Stimulated activated naive CD8-positive, alpha-beta T cell treated with anti-CD3 and anti-CD28 coated beads, Interleukin-15, amount 100 ng/mL, for 72 hours (primary cell): ENCODE measurements around the gene DIS3L2.
"Not testable (repeated sequence)": the region's sequence is repeated elsewhere in the genome, so short reads cannot be mapped to it uniquely, and the experiment has no call there.

Experiments used
- ATAC-seq: fragments of 150-1000 bp; cut with Tn5 transposase; 2 replicates; pipeline ENCODE4 v1.10.0; 2021; ENCODE audit warnings: mild to moderate bottlenecking, moderate library complexity
- DNase-seq, 2 donors: peaks; one replicate each; pipeline ENCODE4 v3.0.0; 2021 to 2022
- H3K27ac Mint-ChIP-seq, 2 donors: one replicate each; pipeline ENCODE4 v1.8.0; 2022; ENCODE audit warnings: mild to moderate bottlenecking in 2 of 2, mixed read lengths in 2 of 2, moderate library complexity in 2 of 2
- H3K27me3 Mint-ChIP-seq: one replicate; pipeline ENCODE4 v1.8.0; 2022; ENCODE audit warnings: mixed read lengths
- H3K4me1 Mint-ChIP-seq: one replicate; pipeline ENCODE4 v1.8.0; 2022; ENCODE audit warnings: mild to moderate bottlenecking, mixed read lengths
- H3K4me3 Mint-ChIP-seq, 2 donors: one replicate each; pipeline ENCODE4 v1.8.0; 2022; ENCODE audit warnings: mild to moderate bottlenecking in 2 of 2, mixed read lengths in 2 of 2, moderate library complexity in 1 of 2
- H3K9me3 Mint-ChIP-seq, 2 donors: one replicate each; pipeline ENCODE4 v1.8.0; 2022; ENCODE audit warnings: mixed read lengths in 2 of 2

Gene DIS3L2

DNA sequence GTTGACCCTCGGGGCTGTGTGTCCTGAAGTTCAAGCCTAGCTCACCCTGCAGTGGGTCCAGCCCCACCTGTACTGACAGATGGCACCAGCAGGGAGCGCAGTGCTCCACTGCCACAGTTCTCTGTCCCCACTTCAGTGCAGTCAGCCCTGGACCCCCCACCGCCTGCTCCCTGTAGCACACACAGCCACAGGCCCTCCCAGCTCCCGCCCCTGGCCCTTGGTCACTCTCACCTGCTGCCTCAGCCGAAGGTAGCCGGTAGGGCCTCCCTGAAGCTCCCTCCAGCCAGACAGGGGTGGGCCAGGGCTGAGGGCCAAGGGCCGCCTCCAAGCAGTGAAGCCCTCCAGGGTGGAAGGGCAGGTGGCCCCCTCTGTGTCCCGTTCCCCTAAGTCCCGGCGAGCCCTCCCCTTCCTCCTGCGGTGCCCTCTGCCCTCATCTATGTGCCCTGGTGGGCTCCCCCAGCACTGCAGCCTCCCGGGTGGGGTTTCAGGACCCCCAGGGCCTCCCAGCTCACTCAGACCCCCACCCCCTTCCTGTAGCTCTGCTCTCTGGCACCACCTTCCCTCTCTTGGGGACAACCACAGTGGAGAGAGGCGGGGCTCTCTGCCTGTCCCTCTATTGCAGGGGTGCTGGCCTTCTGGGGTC is 406.2 kb downstream of the DIS3L2 start:
- peaks cover 30% of the 10 kb centered on the region for H3K4me1 Mint-ChIP-seq
- no peaks in the 10 kb centered on the region for H3K9me3 Mint-ChIP-seq
- DNase-seq (no peak), ATAC-seq (peak; percentile 7)
- no peaks in the 10 kb centered on the region for H3K27me3 Mint-ChIP-seq
- no peak overlapping the region for H3K27ac Mint-ChIP-seq
- no peak overlapping the region for H3K4me3 Mint-ChIP-seq

DNA sequence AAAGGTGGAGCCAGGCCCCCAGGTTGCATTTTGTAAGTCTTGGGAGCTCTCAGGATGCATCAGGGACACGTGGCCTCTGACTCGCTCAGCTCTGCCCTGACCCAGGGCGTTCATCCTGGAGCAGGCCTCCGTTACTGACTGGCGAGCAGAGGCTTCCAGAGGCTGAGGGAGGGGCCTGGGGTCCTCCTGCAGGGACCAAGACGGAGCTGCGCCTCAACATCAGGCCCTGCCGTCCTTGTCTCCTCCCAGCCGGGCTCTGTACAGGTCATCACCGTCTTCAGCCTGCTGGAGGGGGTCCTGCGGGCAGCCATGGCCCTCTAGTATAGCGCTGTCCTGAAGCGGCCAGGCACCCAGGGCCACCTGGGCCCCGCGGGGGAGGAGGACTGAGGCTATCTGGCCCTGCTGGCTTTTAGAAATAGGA is 406.8 kb downstream of the DIS3L2 start:
- no peak for ATAC-seq
- no peaks in the 10 kb centered on the region for H3K27me3 Mint-ChIP-seq
- H3K27ac Mint-ChIP-seq = no peak overlapping the region

DNA sequence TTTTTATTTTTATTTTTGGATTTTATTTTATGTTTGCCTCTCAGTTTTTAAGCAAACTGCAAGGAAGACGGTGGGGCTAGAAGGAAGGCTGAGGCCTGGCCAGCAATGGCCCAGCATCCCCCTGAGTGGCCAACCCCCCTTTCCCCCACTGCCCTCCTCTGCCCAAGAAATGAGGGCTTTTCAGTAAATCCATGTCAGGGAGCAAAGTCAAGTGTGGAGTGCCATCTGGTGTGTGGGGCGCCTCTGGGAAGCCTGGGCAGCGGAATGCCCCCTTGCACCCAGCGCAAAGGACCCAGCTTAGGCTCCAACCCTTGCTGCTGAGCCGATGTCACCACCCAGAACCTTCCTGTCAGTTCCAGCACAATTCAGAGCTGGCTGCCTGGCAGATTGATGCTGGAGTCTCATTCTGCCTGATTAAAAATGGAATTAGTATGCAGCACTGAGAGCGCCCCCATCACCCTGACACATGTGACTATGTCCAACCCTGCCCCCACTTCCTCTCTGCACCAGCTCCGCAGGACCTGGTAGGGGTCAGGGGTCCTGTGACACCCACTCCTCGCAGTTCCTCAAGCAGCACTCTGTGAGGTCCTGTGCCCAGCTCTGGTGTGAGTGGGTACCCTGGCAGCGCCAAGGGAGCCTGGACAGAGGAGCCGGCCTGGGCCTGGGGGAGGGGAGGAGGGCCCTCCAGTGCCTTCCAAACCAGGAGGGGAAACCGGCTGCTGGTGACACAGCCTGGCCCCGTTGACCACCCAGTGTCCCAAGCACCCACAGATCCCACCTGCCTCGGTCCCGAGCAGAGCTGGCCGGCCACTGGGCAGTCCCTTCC is 407.8 kb downstream of the DIS3L2 start:
- Mint-ChIP-seq H3K9me3 (no peaks in the 10 kb centered on the region), H3K4me1 (peaks cover 13% of the 10 kb centered on the region), H3K4me3 (no peak overlapping the region), H3K27me3 (no peaks in the 10 kb centered on the region), H3K27ac (no peak overlapping the region)
- ATAC-seq = no peak
- no peak for DNase-seq

More for the DNA sequence above, 406.8 kb downstream of the DIS3L2 start:
- no peaks in the 10 kb centered on the region for H3K9me3 Mint-ChIP-seq
- peaks cover 24% of the 10 kb centered on the region for H3K4me1 Mint-ChIP-seq
- no peak for DNase-seq
- H3K4me3 Mint-ChIP-seq = no peak overlapping the region

DNA sequence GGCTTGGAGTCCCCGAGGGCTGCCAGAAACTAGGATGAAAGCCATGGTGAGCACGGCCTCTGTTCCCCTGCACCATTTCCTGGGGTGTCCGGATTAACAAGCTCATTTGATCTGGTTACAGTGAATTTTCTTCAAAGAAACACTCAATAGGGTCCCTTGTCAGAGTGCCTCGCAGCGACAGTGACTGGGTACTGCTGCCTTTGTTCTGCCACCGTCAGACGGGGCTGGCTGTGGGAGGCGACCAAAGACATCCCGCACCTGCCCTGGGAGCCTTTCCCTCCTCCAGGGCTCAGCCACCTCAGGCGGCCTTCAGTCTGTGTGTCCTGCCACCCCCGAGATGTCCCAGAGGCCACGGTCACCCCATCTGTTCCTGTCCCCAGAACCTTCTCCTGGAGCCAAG is 408.5 kb downstream of the DIS3L2 start:
- not testable (repeated sequence) for H3K4me1 Mint-ChIP-seq, DNase-seq, H3K9me3 Mint-ChIP-seq, H3K4me3 Mint-ChIP-seq, H3K27me3 Mint-ChIP-seq, H3K27ac Mint-ChIP-seq
- ATAC-seq = peak; percentile 52

DNA sequence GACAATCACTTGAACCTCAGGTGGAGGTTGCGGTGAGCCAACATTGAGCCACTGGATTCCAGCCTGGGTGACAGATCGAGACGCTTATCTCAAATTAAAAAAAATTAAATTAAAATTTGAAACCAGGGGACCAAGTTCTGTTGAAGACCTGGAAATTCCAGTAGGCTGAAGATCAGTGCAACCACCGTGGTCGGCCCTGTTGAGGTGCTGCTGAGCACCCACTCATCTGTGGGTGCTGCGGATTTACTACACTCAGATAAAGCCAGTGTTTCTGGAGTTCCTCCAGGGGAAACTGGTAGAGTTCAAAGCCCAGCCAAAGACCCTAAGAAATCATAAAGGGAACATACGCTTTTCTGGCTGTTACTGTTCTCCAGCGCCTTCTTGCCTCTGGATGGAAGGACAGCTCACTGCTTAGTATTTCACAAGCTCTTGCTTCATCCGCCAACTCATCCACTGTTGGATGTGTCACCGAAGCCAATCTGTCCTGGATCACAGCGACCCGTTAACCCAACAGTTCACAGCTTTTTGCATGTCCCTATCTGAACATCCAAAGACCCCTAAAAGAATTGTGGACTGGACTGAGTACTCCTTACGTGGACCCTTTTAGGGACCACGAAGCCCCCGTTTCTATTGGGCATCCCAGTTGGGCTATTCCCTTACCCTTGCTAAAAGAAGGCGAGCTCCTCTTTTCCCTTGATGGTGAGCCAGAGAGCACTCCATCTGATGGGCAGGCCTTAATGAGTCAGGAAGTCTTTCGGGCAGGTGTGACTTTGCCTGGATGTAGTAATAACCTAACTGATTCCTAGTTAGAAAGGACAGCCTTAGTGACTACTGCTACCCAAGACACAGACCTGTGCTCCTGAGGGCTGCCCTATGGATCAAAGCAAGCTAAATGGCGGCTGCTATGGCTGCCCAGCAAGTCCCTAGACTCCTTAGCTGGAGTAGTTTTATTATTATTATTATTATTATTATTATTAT is 411.0 kb downstream of the DIS3L2 start:
- H3K27ac Mint-ChIP-seq = no peak overlapping the region
- ATAC-seq (no peak), DNase-seq (no peak)
- H3K27me3 Mint-ChIP-seq = no peaks in the 10 kb centered on the region
- no peak overlapping the region for H3K4me3 Mint-ChIP-seq
- no peaks in the 10 kb centered on the region for H3K4me1 Mint-ChIP-seq
- no peaks in the 10 kb centered on the region for H3K9me3 Mint-ChIP-seq

DNA sequence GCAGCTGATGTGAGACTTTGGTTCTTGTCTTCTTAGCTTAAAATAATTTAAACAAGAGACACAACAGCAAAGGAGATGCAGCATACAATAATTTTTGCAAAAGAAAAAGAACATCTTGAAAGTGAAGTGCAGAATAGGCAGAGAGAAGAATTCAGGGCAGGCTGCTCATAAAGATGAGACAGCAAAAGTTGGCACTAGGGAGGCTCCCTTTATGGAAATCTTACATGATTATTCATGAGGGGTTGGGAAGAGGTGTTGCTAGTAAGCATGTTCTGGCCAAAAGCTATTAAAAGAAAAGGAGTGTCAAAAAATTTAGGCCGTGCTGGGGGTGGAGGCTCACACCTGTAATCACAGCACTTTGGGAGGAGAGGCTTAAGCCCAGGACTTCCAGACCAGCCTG is 412.8 kb downstream of the DIS3L2 start:
- Mint-ChIP-seq H3K9me3 (no peaks in the 10 kb centered on the region), H3K4me1 (no peaks in the 10 kb centered on the region), H3K27ac (peak overlapping the region in 1 of 2 donors; percentile 8), H3K27me3 (peaks cover under 1% of the 10 kb centered on the region), H3K4me3 (no peak overlapping the region)
- DNase-seq (no peak), ATAC-seq (no peak)

DNA sequence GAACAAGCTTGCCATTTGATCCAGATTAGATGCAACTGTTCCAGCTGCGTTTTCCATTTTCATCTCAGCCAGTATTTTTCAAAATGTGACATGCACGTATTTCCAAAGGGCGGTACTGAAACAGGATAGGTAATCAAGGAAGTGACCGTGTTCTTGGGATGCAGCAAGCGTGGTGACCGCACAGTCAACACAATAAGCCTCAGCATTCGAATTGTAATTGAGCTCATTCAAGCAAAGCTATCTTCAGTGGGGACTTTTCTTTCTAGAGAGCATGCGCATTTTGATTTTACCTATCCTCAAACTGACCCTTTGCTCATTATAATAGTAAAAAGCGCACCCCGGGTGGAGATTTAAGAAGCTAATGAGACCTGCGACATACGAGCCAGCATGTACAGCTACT is 413.7 kb downstream of the DIS3L2 start:
- H3K27ac Mint-ChIP-seq = no peak overlapping the region
- H3K9me3 Mint-ChIP-seq = no peaks in the 10 kb centered on the region
- H3K4me3 Mint-ChIP-seq = no peak overlapping the region
- H3K4me1 Mint-ChIP-seq = no peaks in the 10 kb centered on the region
- ATAC-seq (no peak), DNase-seq (no peak)
- H3K27me3 Mint-ChIP-seq = peaks cover 8% of the 10 kb centered on the region

DNA sequence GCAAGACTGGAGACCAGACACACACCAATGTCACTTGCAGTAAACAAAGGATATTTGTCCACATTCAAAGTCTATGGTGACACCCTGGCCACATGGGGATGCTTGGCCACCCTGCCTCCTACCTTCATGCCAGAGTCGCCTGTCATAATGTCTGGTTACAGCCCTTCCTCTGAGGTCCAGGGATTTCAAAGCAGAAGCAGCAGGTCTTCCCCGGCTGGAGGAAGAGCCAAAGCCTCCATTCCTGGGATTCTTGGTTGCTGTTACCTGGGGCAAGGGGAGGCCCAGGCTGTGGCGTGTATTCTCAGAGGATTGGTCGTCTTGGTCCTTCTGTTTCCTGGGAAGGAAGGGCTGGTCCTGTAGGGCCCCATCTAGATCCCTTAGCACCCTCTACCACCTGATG is 414.7 kb downstream of the DIS3L2 start:
- DNase-seq (no peak), ATAC-seq (no peak)
- Mint-ChIP-seq H3K27me3 (peaks cover 8% of the 10 kb centered on the region), H3K4me3 (no peak overlapping the region), H3K27ac (no peak overlapping the region), H3K4me1 (peaks cover 2% of the 10 kb centered on the region), H3K9me3 (no peaks in the 10 kb centered on the region)

DNA sequence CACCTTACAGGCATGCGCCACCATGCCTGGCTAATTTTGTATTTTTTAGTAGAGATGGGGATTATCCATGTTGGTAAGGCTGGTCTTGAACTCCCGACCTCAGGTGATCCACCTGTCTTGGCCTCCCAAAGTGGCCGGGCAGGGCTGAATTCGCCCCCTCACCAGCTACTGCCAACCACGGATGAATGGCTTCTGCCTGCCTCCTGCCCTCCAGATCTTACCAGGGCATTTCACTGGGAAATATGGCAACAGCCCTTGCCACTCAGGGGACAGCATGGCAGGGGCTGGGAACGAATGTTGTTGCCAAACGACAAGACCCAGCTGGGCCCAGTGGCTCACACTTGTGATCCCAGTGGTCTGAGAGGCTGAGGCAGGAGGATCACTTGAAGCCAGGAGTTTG is 415.2 kb downstream of the DIS3L2 start:
- H3K4me3 Mint-ChIP-seq = no peak overlapping the region
- no peak overlapping the region for H3K27ac Mint-ChIP-seq
- ATAC-seq = no peak

DNA sequence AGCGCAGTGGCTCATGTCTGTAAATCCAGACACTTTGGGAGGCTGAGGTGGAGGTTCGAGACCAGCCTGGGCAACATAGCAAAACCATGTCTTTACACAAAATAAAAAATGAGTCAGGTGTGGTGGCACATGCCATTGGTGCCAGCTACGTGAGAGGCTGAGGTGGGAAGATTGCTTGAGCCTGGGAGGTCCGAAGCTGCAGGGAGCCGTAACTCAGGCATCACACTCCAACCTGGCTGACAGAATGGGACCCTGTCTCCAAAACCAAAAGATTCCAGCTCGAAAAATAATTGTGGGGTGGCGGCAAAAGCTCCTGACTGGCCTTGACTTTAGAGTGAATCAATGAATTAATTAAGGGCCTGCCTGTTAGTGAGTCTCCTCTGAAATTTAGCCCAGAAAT is 415.8 kb downstream of the DIS3L2 start:
- no peak overlapping the region for H3K4me3 Mint-ChIP-seq
- no peak for ATAC-seq
- H3K4me1 Mint-ChIP-seq = peaks cover 10% of the 10 kb centered on the region
- no peaks in the 10 kb centered on the region for H3K9me3 Mint-ChIP-seq
- peaks cover 18% of the 10 kb centered on the region for H3K27me3 Mint-ChIP-seq
- no peak overlapping the region for H3K27ac Mint-ChIP-seq
- no peak for DNase-seq

More for the DNA sequence above, 415.2 kb downstream of the DIS3L2 start:
- Mint-ChIP-seq H3K4me1 (peaks cover 6% of the 10 kb centered on the region), H3K9me3 (no peaks in the 10 kb centered on the region), H3K27me3 (peaks cover 12% of the 10 kb centered on the region)
- DNase-seq = no peak

DNA sequence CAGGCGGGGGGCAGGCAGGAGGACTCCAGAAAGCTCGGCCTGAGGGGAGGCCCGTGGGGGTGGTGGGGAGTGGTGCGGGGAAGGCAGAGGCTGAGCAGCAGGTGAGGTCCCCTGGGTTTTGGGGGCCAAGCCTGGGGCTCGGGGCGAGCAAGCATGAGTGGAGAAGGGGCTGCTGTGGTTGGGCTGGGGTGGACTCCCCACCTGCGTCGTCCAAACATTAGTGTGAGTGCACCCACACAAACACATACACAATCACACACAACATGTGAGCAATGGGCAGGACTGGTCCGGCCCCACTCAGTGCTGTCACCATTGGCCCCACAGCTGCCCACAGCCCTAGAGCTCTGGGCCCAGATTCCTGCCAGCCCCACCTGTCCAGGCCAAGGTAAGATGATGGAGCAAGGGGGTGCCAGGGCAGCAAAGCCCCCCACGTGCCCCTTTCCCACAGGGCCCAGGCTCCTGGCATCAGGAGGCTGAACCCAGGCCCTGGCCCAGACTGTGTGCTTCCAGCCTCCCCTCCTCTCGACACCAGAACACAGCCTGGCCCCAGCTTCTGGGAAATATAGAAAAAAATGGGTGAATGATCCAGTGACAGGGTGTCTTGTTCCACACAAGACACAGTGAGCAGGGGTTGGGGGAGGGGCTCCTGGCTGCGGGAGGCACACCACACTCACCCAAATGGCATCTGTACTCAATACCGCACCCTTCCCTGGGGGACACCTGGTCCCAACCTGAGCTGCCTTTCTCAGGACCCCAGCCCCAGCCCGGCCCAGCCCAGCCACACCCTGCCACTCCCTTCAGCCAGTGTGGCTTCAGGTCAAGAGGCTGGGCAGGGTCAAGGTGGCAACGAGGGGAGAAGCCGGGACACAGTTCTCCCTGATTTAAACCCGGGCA is 416.6 kb downstream of the DIS3L2 start:
- Mint-ChIP-seq H3K27me3 (peaks cover 26% of the 10 kb centered on the region), H3K4me3 (no peak overlapping the region), H3K4me1 (peaks cover 10% of the 10 kb centered on the region), H3K27ac (peak overlapping the region in 1 of 2 donors; percentile 34), H3K9me3 (no peaks in the 10 kb centered on the region)
- ATAC-seq (no peak), DNase-seq (no peak)

DNA sequence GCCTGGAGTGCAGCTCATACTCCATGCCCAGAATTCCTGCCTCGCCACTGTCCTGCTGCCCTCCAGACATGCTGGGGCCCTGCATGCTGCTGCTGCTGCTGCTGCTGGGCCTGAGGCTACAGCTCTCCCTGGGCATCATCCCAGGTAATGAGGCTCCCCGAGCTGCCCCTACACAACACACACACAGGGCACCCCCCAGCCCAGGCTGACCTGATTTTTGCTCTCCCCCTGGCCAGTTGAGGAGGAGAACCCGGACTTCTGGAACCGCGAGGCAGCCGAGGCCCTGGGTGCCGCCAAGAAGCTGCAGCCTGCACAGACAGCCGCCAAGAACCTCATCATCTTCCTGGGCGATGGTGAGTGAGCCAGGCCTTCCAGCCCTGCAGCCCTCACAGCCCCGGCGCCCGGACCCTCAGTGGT is 417.2 kb downstream of the DIS3L2 start, which contains the start of gene ALPP:
Gene ALPP (plus strand): TSS at position 17 of the 417 bp plus-strand sequence. CDS start 52 bp downstream, at position 69.
- H3K9me3 Mint-ChIP-seq, H3K4me3 Mint-ChIP-seq, H3K4me1 Mint-ChIP-seq: not testable (repeated sequence)

DNA sequence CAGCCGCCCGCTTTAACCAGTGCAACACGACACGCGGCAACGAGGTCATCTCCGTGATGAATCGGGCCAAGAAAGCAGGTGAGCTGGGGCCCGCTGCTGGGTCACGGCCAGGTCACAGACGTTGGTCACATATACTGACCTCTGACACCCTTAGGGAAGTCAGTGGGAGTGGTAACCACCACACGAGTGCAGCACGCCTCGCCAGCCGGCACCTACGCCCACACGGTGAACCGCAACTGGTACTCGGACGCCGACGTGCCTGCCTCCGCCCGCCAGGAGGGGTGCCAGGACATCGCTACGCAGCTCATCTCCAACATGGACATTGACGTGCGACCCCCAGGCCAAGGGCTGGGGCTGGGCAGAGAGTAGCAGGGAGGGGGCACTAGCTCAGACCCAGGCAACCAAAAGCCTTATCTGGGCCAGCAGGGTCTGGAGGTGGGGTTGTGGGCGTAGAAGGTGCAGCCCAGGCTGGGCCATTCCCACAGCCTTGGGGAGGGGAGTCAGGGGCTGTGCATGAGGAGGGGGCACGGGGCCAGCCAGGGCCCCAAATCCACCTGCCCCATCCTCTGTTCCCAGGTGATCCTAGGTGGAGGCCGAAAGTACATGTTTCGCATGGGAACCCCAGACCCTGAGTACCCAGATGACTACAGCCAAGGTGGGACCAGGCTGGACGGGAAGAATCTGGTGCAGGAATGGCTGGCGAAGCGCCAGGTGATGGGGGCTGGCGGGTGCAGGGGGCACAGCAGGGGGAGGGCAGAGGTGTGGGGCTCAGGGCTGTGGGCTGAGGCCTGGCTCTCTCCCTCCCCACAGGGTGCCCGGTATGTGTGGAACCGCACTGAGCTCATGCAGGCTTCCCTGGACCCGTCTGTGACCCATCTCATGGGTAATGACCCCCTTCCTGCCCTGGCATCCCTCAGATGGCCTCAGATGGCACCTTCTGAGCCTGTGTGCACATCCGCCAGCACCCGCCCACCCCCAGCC is 418.4 kb downstream of the DIS3L2 start:
- not testable (repeated sequence) for H3K9me3 Mint-ChIP-seq, ATAC-seq, H3K27ac Mint-ChIP-seq, H3K4me1 Mint-ChIP-seq, H3K4me3 Mint-ChIP-seq, DNase-seq
- peaks cover 43% of the 10 kb centered on the region for H3K27me3 Mint-ChIP-seq

More for the DNA sequence above, 417.2 kb downstream of the DIS3L2 start, which contains the start of gene ALPP:
- ATAC-seq, DNase-seq: not testable (repeated sequence)
- Mint-ChIP-seq H3K27me3 (peaks cover 32% of the 10 kb centered on the region), H3K27ac (peak within 1 kb of the TSS in 1 of 2 donors; percentile 48)
